OCI-LY7 (cell line): ENCODE data around the gene FAM227B.

Experiments
- CTCF ChIP-seq: fragments of 200-600 bp; sonication (generic); conservative IDR thresholded peaks from 2 replicates; pipeline ENCODE4 v1.5.1; 2014; ENCODE audit warnings: mild to moderate bottlenecking, antibody characterized with exemption, low read length, moderate library complexity, mixed read lengths
- EZH2phosphoT487 ChIP-seq: fragments of 200-600 bp; sonication (generic); IDR thresholded peaks from 2 replicates; pipeline ENCODE4 v1.6.1; 2018; ENCODE audit warnings: low read depth, borderline replicate concordance, mild to moderate bottlenecking, mixed run types, antibody characterized with exemption, low read length, moderate library complexity, mixed read lengths

DNA sequence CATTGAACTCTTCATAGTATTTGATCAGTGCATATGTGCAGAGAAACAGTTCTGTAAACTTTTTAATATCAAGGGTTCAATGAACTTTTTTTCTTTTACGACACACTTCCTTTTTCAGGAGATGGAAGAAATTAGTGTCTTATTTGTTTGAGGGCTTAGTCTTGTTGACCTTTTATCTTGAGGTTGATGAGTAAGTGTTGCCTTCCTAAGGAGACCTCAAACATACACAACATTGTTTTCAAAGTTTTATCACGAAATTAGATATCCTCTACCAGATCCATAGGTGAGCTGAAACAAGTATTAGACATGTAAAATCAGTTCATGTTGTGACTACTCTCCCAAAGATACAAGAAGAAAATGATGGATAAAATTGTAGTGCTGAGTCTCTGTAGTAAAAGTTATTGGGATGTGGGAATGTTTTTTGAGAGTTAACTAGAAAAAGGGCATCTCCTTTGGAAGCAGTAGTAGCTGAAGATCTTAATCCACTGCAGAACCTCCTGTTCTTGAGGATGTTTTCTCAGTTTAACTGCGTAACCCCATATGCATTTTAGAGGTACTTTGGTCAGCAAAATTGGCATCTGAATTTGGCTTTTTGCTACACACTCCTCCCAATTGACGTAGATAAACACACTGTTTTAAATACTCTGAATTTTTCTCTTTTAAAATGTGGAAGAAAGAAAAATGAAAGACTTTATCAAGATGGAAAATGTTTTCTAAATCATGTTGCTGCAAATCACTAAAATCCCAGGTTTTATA is 333.8 kb downstream of the FAM227B start:
- TF ChIP-seq CTCF (no peak), EZH2phosphoT487 (no peak)
